Gastroesophageal sphincter (tissue), 2 donors: ENCODE data around the gene KDM5C.

Experiments
- EP300 ChIP-seq: sonication (generic); formaldehyde crosslinking; IDR thresholded peaks from one replicate; pipeline ENCODE4 v1.6.1; 2017; ENCODE audit warnings: antibody characterized with exemption, mild to moderate bottlenecking
- POLR2A ChIP-seq, 2 donors: fragments of 450-650 bp; IDR thresholded peaks; one replicate each; pipeline ENCODE4 v1.6.1; 2017; ENCODE audit warnings: antibody characterized with exemption in 2 of 2, mild to moderate bottlenecking in 2 of 2, moderate library complexity in 1 of 2

GRCh38 chrX:53195401-53195800 lies 29.6 kb downstream of the KDM5C start:
- no peak for TF ChIP-seq EP300
- no peak for TF ChIP-seq POLR2A (IDR thresholded peaks at IDR 0.05)
